NCI-H526 treated with DMSO at 0.1 percent for 48 hours (cell line): ENCODE results near the gene GSTT2B.
"Not testable (repeated sequence)": the region's sequence is repeated elsewhere in the genome, so short reads cannot be mapped to it uniquely, and the experiment has no call there.

Source experiments
- DNase-seq: peaks from one replicate; lab custom pipeline; 2025; lab: John Stamatoyannopoulos, UW

The GSTT2B gene

GRCh38 chr22:23984430-23984829, 23.4 kb upstream of the GSTT2B start:
- no peak for DNase-seq

GRCh38 chr22:23980567-23980966, 19.6 kb upstream of the GSTT2B start:
- DNase-seq, result not testable (repeated sequence)

GRCh38 chr22:23979557-23980240, 18.7 kb upstream of the GSTT2B start, which contains the start of gene GSTT2:
Gene GSTT2, plus strand, starts transcription at chr22:23980134.
- DNase-seq, result not testable (repeated sequence)

- DNase-seq, result not testable (repeated sequence)
Observed at GRCh38 chr22:23977304-23977703, 16.3 kb upstream of the GSTT2B start.

GRCh38 chr22:23974836-23975352, 13.9 kb upstream of the GSTT2B start:
- not testable (repeated sequence) for DNase-seq

- not testable (repeated sequence) for DNase-seq
Observed at GRCh38 chr22:23974345-23974744, 13.3 kb upstream of the GSTT2B start, which contains the start of gene DDT. Gene DDT, minus strand, starts transcription at chr22:23974441. Its CDS starts 27 bp downstream, at chr22:23974414.

GRCh38 chr22:23971927-23972326, 10.9 kb upstream of the GSTT2B start:
- DNase-seq, result not testable (repeated sequence)

GRCh38 chr22:23970816-23971486, 10.0 kb upstream of the GSTT2B start:
- DNase-seq, result no peak

GRCh38 chr22:23970201-23970641, 9.2 kb upstream of the GSTT2B start:
- DNase-seq, result no peak

- DNase-seq, result no peak
Observed at GRCh38 chr22:23969071-23969470, 8.1 kb upstream of the GSTT2B start.

GRCh38 chr22:23966568-23966967, 5.6 kb upstream of the GSTT2B start, which contains the start of gene DDTL:
Gene DDTL, plus strand, starts transcription at chr22:23966888. Its CDS starts 27 bp downstream, at chr22:23966915.
- not testable (repeated sequence) for DNase-seq

- DNase-seq, result not testable (repeated sequence)
Observed at GRCh38 chr22:23966094-23966493, 5.1 kb upstream of the GSTT2B start.

GRCh38 chr22:23956301-23956900, 4.6 kb downstream of the GSTT2B start:
- DNase-seq, result peak; percentile 0

GRCh38 chr22:23955886-23956285, 5.1 kb downstream of the GSTT2B start:
- not testable (repeated sequence) for DNase-seq

GRCh38 chr22:23954991-23955305, 6.0 kb downstream of the GSTT2B start:
- DNase-seq, result not testable (repeated sequence)

- DNase-seq, result not testable (repeated sequence)
Observed at GRCh38 chr22:23954193-23954990, 6.6 kb downstream of the GSTT2B start.

GRCh38 chr22:23953485-23953884, 7.5 kb downstream of the GSTT2B start:
- not testable (repeated sequence) for DNase-seq

GRCh38 chr22:23952794-23953405, 8.1 kb downstream of the GSTT2B start:
- DNase-seq, result not testable (repeated sequence)

- not testable (repeated sequence) for DNase-seq
Observed at GRCh38 chr22:23951383-23951782, 9.6 kb downstream of the GSTT2B start.

- not testable (repeated sequence) for DNase-seq
Observed at GRCh38 chr22:23949764-23950163, 11.2 kb downstream of the GSTT2B start.

- DNase-seq, result not testable (repeated sequence)
Observed at GRCh38 chr22:23947391-23947790, 13.6 kb downstream of the GSTT2B start.
